Esophagus muscularis mucosa (tissue), 4 donors: ENCODE data around the gene BTF3L4. TPM values are rescaled to one million over a fixed set of nuclear protein-coding genes. Genes with fewer than 3 reads are reported as not detected.
A peak's percentile ranks its signal among the peaks of the same experiment; 100 is the strongest.

Source experiments
- DNase-seq: peaks from one replicate; pipeline ENCODE4 v3.0.0-alpha.2; 2017; ENCODE audit errors: extremely low spot score
- H3K27ac ChIP-seq, 4 donors: fragments of 200-600 bp; sonication (generic); replicated peaks in 1 of 4; 1 replicate in 3 of 4; 2 replicates in 1 of 4; pipeline ENCODE4 v1.5.1; 2016 to 2019; ENCODE audit warnings: mild to moderate bottlenecking in 1 of 4
- H3K27me3 ChIP-seq, 4 donors: fragments of 200-600 bp; sonication (generic); one replicate each; pipeline versions ENCODE4 v1.5.1 to v1.6.0; 2016 to 2019
- H3K36me3 ChIP-seq, 4 donors: fragments of 200-600 bp; sonication (generic); one replicate each; pipeline ENCODE4 v1.5.1; 2016 to 2019
- H3K4me1 ChIP-seq, 4 donors: fragments of 200-600 bp; sonication (generic); one replicate each; pipeline ENCODE4 v1.5.1; 2016 to 2019
- H3K4me3 ChIP-seq, 4 donors: fragments of 200-600 bp; sonication (generic); 1 replicate in 2 of 4; 2 replicates in 2 of 4; pipeline ENCODE4 v1.5.1; 2016 to 2019; ENCODE audit warnings: mild to moderate bottlenecking in 4 of 4, moderate library complexity in 1 of 4
- H3K9me3 ChIP-seq, 4 donors: fragments of 200-600 bp; sonication (generic); 1 replicate in 3 of 4; 2 replicates in 1 of 4; pipeline ENCODE4 v1.5.1; 2016 to 2019
- EP300 ChIP-seq: sonication (generic); formaldehyde crosslinking; IDR thresholded peaks from one replicate; pipeline ENCODE4 v1.6.1; 2017; ENCODE audit warnings: antibody characterized with exemption
- POLR2A ChIP-seq: fragments of 450-650 bp; IDR thresholded peaks from one replicate; pipeline ENCODE4 v1.6.1; 2017; ENCODE audit warnings: antibody characterized with exemption, moderate library complexity, mild to moderate bottlenecking, low read depth
- POLR2AphosphoS5 ChIP-seq, 2 donors: sonication (generic); formaldehyde crosslinking; IDR thresholded peaks; one replicate each; pipeline ENCODE4 v1.6.1; 2017; ENCODE audit warnings: antibody characterized with exemption in 2 of 2
- WGBS: methylation state at CpG from one replicate; pipeline ENCODE4 v1.1.5; 2018; 5-methylcytosine and 5-hydroxymethylcytosine counted together
- intact Hi-C: fragments of 100-400 bp; cut with DNase I; formaldehyde crosslinking; loops from one replicate; pipeline ENCODE4 v1.15.1; 2023
- total RNA-seq, 4 donors: library from RNA; depleted of rRNA; stranded (reverse); fragments of >200 nt; gene quantifications; one replicate each; pipeline versions ENCODE4 v1.1.0 to v1.2.1, GENCODE V29; 2016
- TF ChIP-seq, protein P1 (sequence below), 3 experiments: fragments of 200-600 bp in 2 of 3; fragments of 450-650 bp in 1 of 3; sonication (generic) in 2 of 3; IDR thresholded peaks; one replicate each; pipeline ENCODE4 v1.5.1; 2017 to 2019; ENCODE audit warnings: antibody characterized with exemption in 3 of 3, mild to moderate bottlenecking in 2 of 3, moderate library complexity in 1 of 3

BTF3L4 gene
- total RNA-seq, 4 donors from 2014 or later: 22.6 to 48.5 (median 30.2) TPM

DNA sequence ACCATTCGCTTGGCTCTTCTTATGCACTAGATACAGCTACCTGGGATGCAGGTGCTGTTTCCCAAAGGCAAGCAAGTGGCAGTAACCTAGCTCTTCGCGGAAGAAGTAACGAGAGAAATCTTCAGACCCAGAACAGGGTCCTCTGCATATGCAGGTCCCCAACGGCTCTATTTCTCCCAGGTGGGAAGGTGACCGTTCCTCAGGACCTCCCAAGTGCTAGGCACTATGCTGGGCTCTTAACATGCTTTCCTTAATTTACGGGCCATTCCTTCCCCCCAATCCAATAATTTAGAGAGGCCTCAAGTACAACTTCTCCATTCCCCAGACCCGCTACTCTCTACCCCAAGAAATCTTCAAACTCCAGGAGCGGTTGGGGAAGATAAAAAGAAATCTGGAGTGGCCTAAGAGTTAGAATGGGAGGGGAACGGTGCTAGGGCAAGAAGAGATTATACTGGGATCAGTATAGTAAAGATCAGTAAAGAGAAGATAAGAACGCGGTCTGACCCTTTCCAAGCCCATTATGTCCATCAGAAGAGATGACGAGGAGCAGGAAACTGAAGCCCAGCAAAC, 1.5 kb upstream of the BTF3L4 start:
- Histone ChIP-seq H3K4me3 (peak overlapping the region; percentile 87 to 98 (median 95)), H3K27me3 (no peaks in the 10 kb centered on the region), H3K4me1 (peaks cover 37 to 45% (median 44%) of the 10 kb centered on the region in 4 donors), H3K36me3 (peaks cover 0 to 21% (median 7%) of the 10 kb centered on the region in 4 donors), H3K9me3 (no peaks in the 10 kb centered on the region), H3K27ac (peak overlapping the region; percentile 88 to 95 (median 93))
- DNase-seq: no peak
- intact Hi-C loops: no loop called here
- TF ChIP-seq POLR2AphosphoS5 (IDR thresholded peaks at IDR 0.05): no peak
- TF ChIP-seq, protein P1, sequence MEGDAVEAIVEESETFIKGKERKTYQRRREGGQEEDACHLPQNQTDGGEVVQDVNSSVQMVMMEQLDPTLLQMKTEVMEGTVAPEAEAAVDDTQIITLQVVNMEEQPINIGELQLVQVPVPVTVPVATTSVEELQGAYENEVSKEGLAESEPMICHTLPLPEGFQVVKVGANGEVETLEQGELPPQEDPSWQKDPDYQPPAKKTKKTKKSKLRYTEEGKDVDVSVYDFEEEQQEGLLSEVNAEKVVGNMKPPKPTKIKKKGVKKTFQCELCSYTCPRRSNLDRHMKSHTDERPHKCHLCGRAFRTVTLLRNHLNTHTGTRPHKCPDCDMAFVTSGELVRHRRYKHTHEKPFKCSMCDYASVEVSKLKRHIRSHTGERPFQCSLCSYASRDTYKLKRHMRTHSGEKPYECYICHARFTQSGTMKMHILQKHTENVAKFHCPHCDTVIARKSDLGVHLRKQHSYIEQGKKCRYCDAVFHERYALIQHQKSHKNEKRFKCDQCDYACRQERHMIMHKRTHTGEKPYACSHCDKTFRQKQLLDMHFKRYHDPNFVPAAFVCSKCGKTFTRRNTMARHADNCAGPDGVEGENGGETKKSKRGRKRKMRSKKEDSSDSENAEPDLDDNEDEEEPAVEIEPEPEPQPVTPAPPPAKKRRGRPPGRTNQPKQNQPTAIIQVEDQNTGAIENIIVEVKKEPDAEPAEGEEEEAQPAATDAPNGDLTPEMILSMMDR (IDR thresholded peaks at IDR 0.05): no peak
- 2% methylated on average over 13 of the region's 13 CpGs for WGBS

DNA sequence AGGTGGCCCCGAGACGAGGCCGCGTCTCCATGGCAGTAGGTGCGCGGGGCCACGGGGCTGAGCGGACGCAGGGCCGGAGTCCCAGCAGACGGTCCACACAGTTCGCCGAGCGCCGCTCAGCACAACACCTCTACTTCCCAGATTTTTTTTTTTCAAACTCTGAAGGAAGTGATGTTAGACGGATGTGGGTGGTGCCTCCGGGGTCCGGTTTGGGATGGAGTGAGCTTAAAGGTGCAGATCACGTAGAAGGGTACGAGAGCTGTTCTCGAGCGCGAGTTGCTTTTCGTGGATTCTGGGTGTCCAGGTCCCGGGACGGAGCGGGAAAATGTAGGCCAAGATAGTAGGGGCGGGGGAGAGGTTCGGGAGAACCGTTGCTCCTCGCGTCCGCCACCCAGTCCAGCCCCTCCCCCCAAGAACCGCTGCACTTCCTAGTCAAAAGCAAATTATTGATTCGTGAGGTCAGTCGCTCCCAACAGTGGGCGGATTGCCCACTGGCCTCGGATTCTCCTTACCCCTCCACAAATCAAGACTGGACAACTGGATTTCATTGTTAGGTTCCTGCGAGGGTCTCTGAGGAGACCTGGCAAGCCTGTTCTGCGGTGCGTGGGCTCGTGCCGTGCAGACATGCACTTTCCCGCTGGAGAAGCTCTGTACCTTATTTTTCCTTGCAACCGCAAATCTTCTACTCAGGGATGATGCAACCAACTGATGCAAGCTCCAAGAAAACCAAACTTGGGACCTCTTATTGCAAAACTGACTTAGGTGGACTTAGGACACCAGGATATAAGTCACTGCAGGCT, 829 bp upstream of the BTF3L4 start, which contains the start of gene TXNDC12:
TXNDC12 (minus strand) TSS at position 126 of the 800 bp plus-strand sequence; CDS start at position 31, 95 bp downstream.
- TF ChIP-seq POLR2A (peak; percentile 61), POLR2AphosphoS5 (IDR thresholded peaks at IDR 0.05) (peak; percentile 87 to 89)
- TF ChIP-seq, protein P1 (IDR thresholded peaks at IDR 0.05): no peak
- peak; percentile 96 for DNase-seq
- H3K36me3 ChIP-seq: peaks cover 0 to 28% (median 9%) of the 10 kb centered on the region in 4 donors
- H3K27me3 ChIP-seq: no peaks in the 10 kb centered on the region
- WGBS: under 1% methylated on average over 44 of the region's 45 CpGs
- peak within 1 kb of the TSS; percentile 87 to 98 (median 95) for H3K4me3 ChIP-seq
- intact Hi-C loops: no loop called here
- H3K27ac ChIP-seq: peak within 1 kb of the TSS; percentile 88 to 95 (median 93)
- H3K9me3 ChIP-seq: no peaks in the 10 kb centered on the region
- peaks cover 37 to 49% (median 47%) of the 10 kb centered on the region in 4 donors for H3K4me1 ChIP-seq

DNA sequence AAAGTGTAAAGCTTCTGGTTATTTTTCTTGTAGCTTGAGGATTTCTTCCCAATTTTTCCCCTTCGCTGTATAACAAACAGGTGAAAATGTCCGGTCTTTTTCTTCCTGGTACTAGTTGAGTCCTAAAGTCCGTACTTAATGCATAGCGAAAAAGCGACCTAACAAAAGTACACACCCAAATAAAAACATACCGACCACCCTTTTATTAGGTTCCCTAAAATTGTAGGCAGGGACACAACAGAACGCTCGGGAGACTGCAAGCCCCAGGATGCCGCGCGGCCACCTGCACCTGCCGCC, 281 bp upstream of the BTF3L4 start:
- Histone ChIP-seq H3K27me3 (no peaks in the 10 kb centered on the region), H3K9me3 (no peaks in the 10 kb centered on the region), H3K4me3 (peak overlapping the region; percentile 87 to 98 (median 95)), H3K36me3 (peaks cover 4 to 33% (median 14%) of the 10 kb centered on the region in 4 donors), H3K27ac (peak overlapping the region; percentile 88 to 95 (median 93)), H3K4me1 (peaks cover 37 to 49% (median 47%) of the 10 kb centered on the region in 4 donors)
- 1% methylated on average over 12 of the region's 12 CpGs for WGBS
- no peak for DNase-seq
- intact Hi-C loops: no loop called here
- no peak for TF ChIP-seq POLR2AphosphoS5 (IDR thresholded peaks at IDR 0.05)
- no peak for TF ChIP-seq EP300
- TF ChIP-seq, protein P1 (IDR thresholded peaks at IDR 0.05): peak in 1 of 3 experiments; percentile 3
- no peak for TF ChIP-seq POLR2A

DNA sequence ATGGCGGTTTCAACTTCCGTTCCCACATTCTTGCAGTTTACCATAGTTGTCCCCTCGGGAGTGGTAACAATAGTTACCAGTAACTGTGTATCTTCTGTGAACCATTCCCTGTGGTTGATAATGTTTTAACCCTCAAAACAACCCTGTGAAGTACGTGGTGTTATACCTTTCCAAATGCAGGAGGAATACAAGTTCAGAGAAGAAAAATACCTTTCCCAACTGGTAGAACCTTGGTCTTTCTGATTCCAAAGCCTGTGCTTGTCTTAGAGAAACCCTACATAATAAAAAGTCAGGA, 789 bp downstream of the BTF3L4 start:
- Histone ChIP-seq H3K4me1 (peaks cover 37 to 49% (median 47%) of the 10 kb centered on the region in 4 donors), H3K4me3 (peak overlapping the region; percentile 87 to 98 (median 95))

More for the DNA sequence above, 789 bp downstream of the BTF3L4 start:
- DNase-seq: no peak
- Histone ChIP-seq H3K27ac (peak overlapping the region; percentile 88 to 95 (median 93)), H3K9me3 (no peaks in the 10 kb centered on the region), H3K36me3 (peaks cover 11 to 36% (median 24%) of the 10 kb centered on the region in 4 donors), H3K27me3 (no peaks in the 10 kb centered on the region)
- 4% methylated on average over 4 of the region's 4 CpGs for WGBS
- TF ChIP-seq POLR2AphosphoS5 (IDR thresholded peaks at IDR 0.05): no peak
- no peak for TF ChIP-seq EP300
- TF ChIP-seq, protein P1 (IDR thresholded peaks at IDR 0.05): no peak
- no peak for TF ChIP-seq POLR2A
- intact Hi-C loops: no loop called here
